ENCODE results near the gene CHRDL1.

Gene CHRDL1

DNA sequence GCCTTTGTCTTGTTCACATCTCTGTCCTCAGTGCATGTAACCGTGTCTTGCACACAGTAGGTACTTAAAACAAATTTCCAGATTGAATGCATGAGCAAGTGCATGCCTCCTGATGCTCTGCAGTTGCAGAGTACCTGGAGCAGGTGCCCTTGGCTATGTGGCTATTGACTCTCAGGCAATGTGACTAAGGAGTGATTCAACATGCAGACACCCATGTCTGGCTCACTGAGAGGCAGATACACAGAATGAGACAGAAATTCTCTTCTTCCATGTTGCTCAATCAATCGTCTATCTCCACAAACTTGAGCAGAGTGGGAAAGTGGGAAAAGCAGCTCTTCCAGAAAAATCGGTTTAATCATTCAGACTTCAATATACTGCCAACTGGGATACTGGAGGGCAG, 111.0 kb downstream of the CHRDL1 start:
- H3K4me3 ChIP-seq (ENCODE audit: low read length, poor library complexity, severe bottlenecking): no peak overlapping the region
- no peaks in the 10 kb centered on the region for H3K9me2 ChIP-seq (replicated peaks; ENCODE audit: low read depth, low read length)
- no peaks in the 10 kb centered on the region for H3K4me1 ChIP-seq (ENCODE audit: insufficient read depth, low read length, poor library complexity, severe bottlenecking)
- no peak overlapping the region for H2AFZ ChIP-seq (ENCODE audit: low read length)
- H3K27me3 ChIP-seq (ENCODE audit: insufficient read depth, low read length, poor library complexity, severe bottlenecking): no peaks in the 10 kb centered on the region
- H3F3A ChIP-seq (ENCODE audit: low read depth): no peaks in the 10 kb centered on the region
- no peak overlapping the region for H3K9ac ChIP-seq (ENCODE audit: low read depth, low read length, poor library complexity, severe bottlenecking)
- no peaks in the 10 kb centered on the region for H3K9me3 ChIP-seq (ENCODE audit: insufficient read depth, low read depth, low read length)
- H4K20me1 ChIP-seq (ENCODE audit: insufficient read depth, low read length, poor library complexity, severe bottlenecking): no peaks in the 10 kb centered on the region
- TF ChIP-seq EZH2phosphoT487 (IDR thresholded peaks at IDR 0.05; ENCODE audit: borderline replicate concordance): no peak
- TF ChIP-seq, protein P1, sequence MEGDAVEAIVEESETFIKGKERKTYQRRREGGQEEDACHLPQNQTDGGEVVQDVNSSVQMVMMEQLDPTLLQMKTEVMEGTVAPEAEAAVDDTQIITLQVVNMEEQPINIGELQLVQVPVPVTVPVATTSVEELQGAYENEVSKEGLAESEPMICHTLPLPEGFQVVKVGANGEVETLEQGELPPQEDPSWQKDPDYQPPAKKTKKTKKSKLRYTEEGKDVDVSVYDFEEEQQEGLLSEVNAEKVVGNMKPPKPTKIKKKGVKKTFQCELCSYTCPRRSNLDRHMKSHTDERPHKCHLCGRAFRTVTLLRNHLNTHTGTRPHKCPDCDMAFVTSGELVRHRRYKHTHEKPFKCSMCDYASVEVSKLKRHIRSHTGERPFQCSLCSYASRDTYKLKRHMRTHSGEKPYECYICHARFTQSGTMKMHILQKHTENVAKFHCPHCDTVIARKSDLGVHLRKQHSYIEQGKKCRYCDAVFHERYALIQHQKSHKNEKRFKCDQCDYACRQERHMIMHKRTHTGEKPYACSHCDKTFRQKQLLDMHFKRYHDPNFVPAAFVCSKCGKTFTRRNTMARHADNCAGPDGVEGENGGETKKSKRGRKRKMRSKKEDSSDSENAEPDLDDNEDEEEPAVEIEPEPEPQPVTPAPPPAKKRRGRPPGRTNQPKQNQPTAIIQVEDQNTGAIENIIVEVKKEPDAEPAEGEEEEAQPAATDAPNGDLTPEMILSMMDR (conservative IDR thresholded peaks at IDR 0.05; ENCODE audit: low read length): no peak
- H3K4me2 ChIP-seq (ENCODE audit: low read depth, low read length, poor library complexity, severe bottlenecking): no peak overlapping the region
- H3K79me2 ChIP-seq (ENCODE audit: insufficient read depth, low read length): no peaks in the 10 kb centered on the region
- no peaks in the 10 kb centered on the region for H3K36me3 ChIP-seq (ENCODE audit: insufficient read depth, low read length)

DNA sequence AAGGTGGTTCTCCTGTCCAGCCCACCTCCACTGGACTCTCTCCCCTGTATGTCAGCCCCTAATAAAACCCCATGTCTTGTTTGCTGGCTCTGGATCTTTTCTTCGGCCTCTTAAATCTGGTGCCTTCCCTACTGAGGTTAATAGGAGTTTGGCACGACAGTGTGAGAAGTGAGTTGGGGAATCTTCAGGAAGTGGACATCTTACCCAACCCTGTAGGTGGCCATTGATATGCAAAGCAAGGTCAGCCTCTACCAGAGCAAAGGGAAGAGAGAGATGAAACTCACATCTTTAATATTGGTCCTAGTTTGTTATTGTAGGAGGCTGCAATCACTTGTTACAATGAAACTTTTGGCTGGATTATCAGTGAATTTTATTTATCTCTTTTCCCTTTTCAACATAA, 111.7 kb downstream of the CHRDL1 start:
- no peak overlapping the region for H3K4me3 ChIP-seq (ENCODE audit: low read length, poor library complexity, severe bottlenecking)
- no peaks in the 10 kb centered on the region for H3K79me2 ChIP-seq (ENCODE audit: insufficient read depth, low read length)
- no peak overlapping the region for H3K4me2 ChIP-seq (ENCODE audit: low read depth, low read length, poor library complexity, severe bottlenecking)
- no peaks in the 10 kb centered on the region for H3K9me2 ChIP-seq (replicated peaks; ENCODE audit: low read depth, low read length)
- H3K27me3 ChIP-seq (ENCODE audit: insufficient read depth, low read length, poor library complexity, severe bottlenecking): no peaks in the 10 kb centered on the region
- H4K20me1 ChIP-seq (ENCODE audit: insufficient read depth, low read length, poor library complexity, severe bottlenecking): no peaks in the 10 kb centered on the region
- H2AFZ ChIP-seq (ENCODE audit: low read length): no peak overlapping the region
- H3K4me1 ChIP-seq (ENCODE audit: insufficient read depth, low read length, poor library complexity, severe bottlenecking): no peaks in the 10 kb centered on the region
- H3K9me3 ChIP-seq (ENCODE audit: insufficient read depth, low read depth, low read length): no peaks in the 10 kb centered on the region
- TF ChIP-seq, protein P1 (conservative IDR thresholded peaks at IDR 0.05; ENCODE audit: low read length): no peak
- no peaks in the 10 kb centered on the region for H3K36me3 ChIP-seq (ENCODE audit: insufficient read depth, low read length)
- no peaks in the 10 kb centered on the region for H3F3A ChIP-seq (ENCODE audit: low read depth)
- H3K9ac ChIP-seq (ENCODE audit: low read depth, low read length, poor library complexity, severe bottlenecking): no peak overlapping the region

- H3F3A ChIP-seq (ENCODE audit: low read depth): no peaks in the 10 kb centered on the region
- H3K9me2 ChIP-seq (replicated peaks; ENCODE audit: low read depth, low read length): no peaks in the 10 kb centered on the region
- H4K20me1 ChIP-seq (ENCODE audit: insufficient read depth, low read length, poor library complexity, severe bottlenecking): no peaks in the 10 kb centered on the region
- no peaks in the 10 kb centered on the region for H3K79me2 ChIP-seq (ENCODE audit: insufficient read depth, low read length)
- no peaks in the 10 kb centered on the region for H3K9me3 ChIP-seq (ENCODE audit: insufficient read depth, low read depth, low read length)
- no peak overlapping the region for H2AFZ ChIP-seq (ENCODE audit: low read length)
- H3K27me3 ChIP-seq (ENCODE audit: insufficient read depth, low read length, poor library complexity, severe bottlenecking): no peaks in the 10 kb centered on the region
- H3K4me2 ChIP-seq (ENCODE audit: low read depth, low read length, poor library complexity, severe bottlenecking): peak overlapping the region; percentile 13
- peaks cover 17% of the 10 kb centered on the region for H3K4me1 ChIP-seq (ENCODE audit: insufficient read depth, low read length, poor library complexity, severe bottlenecking)
- H3K4me3 ChIP-seq (ENCODE audit: low read length, poor library complexity, severe bottlenecking): no peak overlapping the region
- H3K9ac ChIP-seq (ENCODE audit: low read depth, low read length, poor library complexity, severe bottlenecking): no peak overlapping the region
- H3K36me3 ChIP-seq (ENCODE audit: insufficient read depth, low read length): no peaks in the 10 kb centered on the region
- no peak for TF ChIP-seq EZH2phosphoT487 (IDR thresholded peaks at IDR 0.05; ENCODE audit: borderline replicate concordance)
- TF ChIP-seq, protein P1 (conservative IDR thresholded peaks at IDR 0.05; ENCODE audit: low read length): peak; percentile 20; the same call in 1 of the 2 replicates
Measured at GRCh38 chrX:110678591-110678990, 117.0 kb downstream of the CHRDL1 start.

Data from Loucy (cell line).